ENCODE results near the gene SFT2D2.
A peak's percentile ranks its signal among the peaks of the same experiment; 100 is the strongest.

Gene SFT2D2

DNA sequence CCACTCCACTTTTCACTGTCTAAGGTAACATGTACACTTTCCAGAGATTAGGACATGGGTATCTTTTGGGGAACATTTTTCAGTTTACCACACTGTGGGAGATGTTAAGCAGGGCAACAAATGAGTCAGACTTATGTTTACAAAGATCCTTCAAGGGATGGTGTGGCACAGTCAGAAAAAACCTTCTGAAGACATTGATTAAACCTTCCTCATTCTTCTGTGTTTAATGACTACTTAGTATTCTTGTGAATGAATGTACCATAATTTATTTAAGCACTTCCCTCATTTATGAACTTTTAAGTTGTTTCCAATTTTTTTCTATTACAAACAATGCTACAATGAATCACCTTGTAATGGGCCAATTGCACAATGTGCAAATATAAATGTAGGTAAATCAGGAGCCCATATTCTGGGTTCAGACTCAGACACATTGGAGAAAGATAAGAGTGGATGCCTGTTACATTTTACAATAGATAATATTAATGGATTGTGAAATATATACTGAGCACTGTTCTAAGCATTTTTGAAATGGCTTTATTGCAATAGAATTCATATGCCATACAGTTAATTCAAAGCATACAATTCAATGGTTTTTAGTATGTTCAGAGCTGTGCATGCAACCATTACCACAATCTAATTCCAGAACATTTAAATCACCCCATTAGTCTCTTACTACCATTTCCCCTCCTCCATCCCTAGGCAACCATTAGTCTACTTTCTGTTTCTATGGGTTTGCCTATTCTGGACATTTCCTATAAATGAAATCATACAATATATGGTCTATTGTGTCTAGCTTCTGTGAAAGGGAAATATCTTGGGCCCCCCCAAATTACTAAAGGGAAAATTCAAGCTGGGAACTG, 1.9 kb upstream of the SFT2D2 start:
- DNase-seq: no peak

- DNase-seq: no peak
Observed at GRCh38 chr1:168224991-168225390, 813 bp upstream of the SFT2D2 start.

DNA sequence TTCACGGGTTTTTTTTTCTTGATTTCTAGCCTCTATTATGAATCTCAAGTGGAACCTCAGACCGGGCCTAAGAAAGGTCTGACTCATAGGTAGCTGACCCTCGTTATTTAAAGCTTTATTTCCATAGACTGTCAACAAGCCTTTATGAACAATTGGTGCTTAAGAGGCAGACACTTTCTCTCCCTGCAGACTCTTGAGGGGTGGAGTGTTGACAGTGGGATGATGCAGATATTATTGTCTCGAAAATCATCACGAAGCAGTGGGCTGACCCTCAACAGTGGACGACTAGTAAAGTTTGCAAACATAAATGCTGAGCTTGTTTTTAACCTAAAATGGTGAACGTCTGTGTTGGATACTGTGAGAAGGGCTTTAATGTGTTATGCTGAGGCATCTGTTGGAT, 1.8 kb downstream of the SFT2D2 start:
- no peak for DNase-seq

DNA sequence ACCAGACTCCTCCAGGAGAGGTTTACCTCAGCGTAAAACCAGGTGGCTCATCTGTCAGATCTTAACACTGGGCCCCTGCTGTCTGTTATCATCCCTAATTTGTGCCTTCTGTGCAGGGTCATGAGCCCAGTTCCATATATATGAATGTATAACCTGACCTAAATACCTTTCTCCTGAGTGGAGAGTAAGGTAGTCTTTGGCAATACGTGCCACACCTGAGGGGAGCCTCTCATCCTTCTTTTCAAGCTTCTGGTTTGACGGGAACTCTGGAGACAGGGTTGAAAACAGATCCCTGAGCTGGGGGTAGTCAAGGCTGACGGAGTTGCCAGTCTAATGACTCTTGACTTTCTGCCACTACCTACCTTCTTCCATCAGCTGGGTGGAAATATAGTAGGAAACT, 4.1 kb downstream of the SFT2D2 start:
- no peak for DNase-seq

GRCh38 chr1:168230709-168231108, 4.9 kb downstream of the SFT2D2 start:
- DNase-seq: no peak

DNA sequence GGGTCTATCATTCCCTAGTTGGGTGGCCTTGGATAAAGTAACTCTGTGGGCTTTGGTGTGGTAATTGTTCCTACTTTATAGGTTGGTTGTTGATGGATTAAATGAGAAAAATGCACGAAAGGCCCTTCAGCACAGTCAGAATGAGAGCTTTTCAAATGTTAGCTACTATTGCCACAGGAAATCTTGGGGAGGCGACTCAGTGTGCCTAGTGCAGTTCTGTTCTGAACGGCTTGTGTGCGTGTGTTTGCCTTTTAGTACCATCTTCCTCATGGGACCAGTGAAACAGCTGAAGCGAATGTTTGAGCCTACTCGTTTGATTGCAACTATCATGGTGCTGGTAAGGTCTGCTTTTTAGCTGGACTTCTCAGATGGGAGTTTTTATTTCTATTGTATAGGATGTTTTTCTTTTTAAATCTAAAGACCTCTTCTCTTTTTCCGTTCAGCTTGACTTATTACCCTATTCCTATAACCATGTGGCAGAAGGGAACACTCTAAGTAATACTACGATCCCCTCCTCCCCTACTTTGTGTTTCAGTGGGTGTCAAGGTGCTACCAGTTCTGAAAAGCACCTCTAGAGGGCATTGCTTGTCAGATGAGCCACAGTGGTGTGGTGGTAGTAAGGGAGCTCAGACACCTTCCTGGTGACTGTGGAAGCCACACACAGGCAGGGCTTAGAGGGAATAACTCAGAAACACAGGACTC, 9.2 kb downstream of the SFT2D2 start:
- DNase-seq: no peak

- no peak for DNase-seq
Observed at GRCh38 chr1:168235548-168235885, 9.7 kb downstream of the SFT2D2 start.

DNA sequence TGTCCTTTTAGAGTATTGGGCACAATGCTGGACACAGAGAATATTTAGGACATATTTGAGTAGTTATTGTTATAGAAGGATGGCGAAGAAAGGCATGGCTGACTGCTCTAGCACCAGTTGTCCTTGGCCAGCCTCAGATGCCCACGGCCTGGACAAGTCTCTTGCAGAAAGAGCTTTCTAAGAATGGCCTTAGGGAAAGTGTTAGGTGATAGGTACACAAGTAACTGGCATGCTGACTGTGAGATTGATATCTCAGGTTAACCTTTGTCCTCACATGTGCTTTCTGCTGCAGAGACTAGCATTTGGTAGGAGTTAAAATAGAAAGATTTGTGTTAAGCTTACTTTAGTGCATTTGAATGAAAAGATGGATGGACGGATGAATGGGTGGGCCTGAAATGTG, 10.1 kb downstream of the SFT2D2 start:
- no peak for DNase-seq

DNA sequence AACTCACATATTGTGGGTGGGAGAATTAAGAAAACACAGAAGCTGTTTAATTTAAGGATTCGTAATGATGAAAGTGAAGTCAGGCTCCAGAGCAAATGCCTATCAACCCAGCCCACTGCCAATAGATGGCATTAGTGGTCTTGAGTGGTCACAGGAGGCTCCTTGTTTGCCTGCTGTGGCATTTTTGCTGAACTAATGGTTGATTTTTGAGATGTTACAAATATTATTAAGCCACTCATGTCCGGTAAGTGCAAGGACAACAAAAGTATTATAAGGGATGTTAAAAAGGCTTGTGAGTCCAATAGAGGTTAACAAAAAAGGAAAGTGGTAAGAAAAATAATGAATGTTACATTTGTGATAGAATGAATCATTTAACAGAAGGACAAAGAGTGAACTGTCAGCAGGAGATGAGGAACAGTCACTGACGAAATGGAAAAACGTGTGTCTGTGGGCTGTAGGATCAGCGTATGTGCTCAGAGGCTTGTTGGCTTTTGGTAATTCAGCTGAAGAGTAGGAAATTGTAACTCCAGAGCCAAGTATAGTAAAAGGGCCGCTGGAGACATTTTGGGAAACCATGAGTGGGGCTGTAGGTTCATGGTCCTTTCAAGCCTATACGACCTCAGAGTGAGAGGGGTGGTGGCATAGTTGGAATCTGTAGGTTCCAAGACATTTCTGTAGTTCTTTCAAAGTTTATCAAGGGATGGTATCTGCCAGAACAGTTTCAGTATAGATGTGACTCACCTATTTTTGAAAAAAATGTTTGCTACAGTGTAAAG, 11.2 kb downstream of the SFT2D2 start:
- no peak for DNase-seq

DNA sequence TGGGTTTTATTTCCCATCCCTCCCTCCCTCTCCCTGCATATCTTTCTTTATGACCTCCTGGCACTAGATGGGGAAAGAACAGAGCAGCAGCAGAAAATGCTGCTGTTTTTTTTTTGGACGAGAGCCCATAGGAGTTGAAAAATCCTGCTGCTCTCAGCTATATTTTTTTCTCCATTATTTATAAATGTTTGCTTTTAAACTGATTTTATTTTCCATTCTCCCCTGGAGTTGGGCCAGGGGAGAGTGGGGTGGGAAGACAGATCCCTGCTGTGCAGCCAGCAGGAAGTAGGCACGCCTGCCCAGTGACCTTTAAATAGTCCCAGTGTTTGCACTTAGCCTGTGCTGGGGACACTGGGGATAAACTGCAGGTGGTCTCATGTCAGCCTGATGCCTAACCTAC, 17.4 kb downstream of the SFT2D2 start:
- DNase-seq: no peak

DNA sequence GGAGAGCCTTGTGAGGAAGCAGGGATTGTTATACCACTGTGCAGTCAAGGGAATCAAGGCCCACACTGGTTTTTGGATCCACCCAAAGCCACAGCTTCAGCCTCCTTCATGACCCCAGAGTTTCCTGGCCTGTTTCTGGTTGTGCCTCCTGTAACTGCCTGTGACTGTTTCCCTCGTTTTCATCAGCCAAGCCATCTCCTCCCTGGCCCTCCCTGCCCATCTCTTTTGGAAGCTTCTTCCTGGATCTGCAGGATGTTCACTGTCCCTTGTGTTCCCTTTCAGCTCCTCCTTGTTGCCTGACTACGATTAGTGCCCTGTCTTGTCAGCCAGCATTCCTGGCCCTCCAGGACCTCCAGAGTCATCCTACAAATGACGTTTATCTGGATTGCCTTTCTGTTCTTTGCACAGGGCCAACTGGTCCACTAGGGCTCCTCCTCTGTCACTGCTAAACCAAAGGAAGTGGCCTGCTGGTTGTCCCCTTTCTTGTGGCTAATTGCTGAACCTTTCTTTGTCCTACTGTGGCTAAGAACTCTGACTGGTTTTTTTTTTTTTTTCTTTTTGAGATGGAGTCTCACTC, 17.9 kb downstream of the SFT2D2 start:
- DNase-seq: no peak

- DNase-seq: no peak
Observed at GRCh38 chr1:168245042-168245441, 19.2 kb downstream of the SFT2D2 start.

DNA sequence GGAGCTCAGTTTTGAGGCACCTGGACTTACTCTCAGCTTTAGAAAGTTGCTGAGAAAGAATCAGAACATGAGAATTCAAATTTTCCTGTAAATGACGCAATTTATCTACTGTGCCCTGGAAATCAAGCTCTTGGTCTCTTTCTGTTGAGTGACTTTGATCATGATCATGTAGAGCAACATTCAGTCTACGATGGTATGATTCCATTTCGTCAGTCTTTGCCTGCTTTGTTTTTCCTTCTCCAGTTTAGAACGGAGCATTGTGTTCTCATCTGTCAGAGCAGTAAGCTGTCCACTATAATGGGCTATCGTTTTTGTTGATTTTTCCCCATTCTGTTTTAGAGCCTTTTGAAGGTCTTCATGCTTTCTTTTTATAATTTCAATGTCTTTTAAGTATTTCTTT, 20.7 kb downstream of the SFT2D2 start:
- DNase-seq: no peak

- DNase-seq: no peak
Observed at GRCh38 chr1:168252204-168252733, 26.5 kb downstream of the SFT2D2 start.

- no peak for DNase-seq
Observed at GRCh38 chr1:168256164-168256563, 30.4 kb downstream of the SFT2D2 start.

GRCh38 chr1:168257397-168257796, 31.6 kb downstream of the SFT2D2 start:
- no peak for DNase-seq

- no peak for DNase-seq
Observed at GRCh38 chr1:168259567-168259966, 33.8 kb downstream of the SFT2D2 start.

GRCh38 chr1:168260393-168260792, 34.6 kb downstream of the SFT2D2 start:
- peak; percentile 63 for DNase-seq

DNA sequence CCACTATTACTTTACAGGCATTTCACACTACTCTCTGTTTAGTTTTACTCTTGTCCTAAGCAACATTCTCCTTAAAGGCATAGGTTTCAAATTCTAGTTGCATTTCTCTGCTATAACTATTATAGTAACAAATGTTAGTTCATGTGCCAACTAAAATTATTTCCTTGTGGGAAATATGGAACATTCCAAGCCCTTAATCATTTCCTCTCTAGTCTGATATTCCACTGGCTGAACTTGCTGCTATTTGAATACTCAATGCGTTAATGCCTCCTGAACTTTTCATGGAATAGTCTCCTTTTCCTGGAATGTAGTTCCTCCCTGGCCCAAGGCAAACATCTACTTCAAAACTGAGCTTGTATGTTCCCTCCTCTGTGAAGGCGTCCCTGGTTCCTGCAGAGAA, 35.6 kb downstream of the SFT2D2 start:
- DNase-seq: no peak

DNA sequence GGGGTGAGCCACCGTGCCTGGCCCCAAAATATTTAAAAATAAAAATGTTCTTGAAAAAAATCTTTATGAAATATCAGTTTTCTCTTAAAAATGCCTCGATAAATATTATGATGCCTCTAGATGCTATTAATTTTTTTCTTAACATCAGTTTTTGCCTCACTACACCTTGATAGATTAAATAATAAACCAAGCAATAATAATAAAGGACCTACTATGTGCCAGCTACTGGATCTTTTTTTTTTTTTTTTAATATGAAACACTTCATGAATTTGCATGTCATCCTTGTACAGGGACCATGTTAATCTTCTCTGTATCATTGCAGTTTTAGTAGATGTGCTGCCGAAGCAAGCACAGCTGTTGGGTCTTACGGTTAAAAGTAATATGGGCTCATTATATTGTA, 37.3 kb downstream of the SFT2D2 start:
- no peak for DNase-seq

DNA sequence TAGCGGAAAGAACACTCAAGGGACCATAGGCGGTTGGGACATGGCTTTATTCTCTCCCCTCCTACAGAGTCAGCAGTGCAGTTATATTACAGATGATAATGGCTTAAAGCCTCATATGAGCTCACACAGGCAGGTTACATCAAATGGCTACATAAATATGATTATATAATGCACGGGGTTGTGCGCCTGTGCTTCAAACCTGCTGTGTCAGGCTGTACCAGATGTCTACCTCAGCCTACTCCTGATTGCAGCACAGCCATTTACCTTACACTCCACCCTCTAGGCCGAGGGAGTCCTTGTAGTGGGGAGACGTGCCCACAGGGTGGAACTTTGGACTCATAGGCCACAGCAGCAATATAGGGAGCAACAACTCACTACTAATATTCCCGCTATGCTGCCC, 38.5 kb downstream of the SFT2D2 start:
- DNase-seq: no peak

- DNase-seq: no peak
Observed at GRCh38 chr1:168265596-168265995, 39.8 kb downstream of the SFT2D2 start.

- DNase-seq: no peak
Observed at GRCh38 chr1:168266644-168267186, 40.9 kb downstream of the SFT2D2 start.
